ENCODE data around the gene BRSK2.

BRSK2 gene

DNA sequence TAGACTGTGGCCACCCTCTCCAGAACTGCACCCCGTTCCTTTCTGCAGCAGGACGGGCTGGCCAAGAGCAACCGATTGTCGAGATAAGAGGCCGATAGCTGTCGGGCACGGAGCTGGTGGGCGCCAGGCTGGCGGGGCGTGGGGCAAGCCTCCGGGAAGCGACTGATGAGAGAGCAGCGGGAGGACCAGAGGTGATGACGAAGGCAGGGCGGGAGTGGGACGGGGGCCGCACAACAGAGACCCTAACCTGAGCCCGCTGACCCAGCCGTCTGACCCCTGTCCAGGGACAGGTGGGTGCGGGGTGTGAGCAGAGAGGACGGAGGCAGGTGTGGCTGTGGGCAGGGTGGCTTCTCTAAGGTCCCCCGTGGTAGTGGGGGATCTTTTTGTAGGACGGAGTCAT lies 7.3 kb upstream of the BRSK2 start:
- no peak for DNase-seq (ENCODE audit: extremely low spot score)
- CTCF ChIA-PET: no interaction called here
- TF ChIP-seq L3MBTL2 (conservative IDR thresholded peaks at IDR 0.05) (no peak), LEF1 (IDR thresholded peaks at IDR 0.05; ENCODE audit: borderline replicate concordance) (no peak), FOXM1 (IDR thresholded peaks at IDR 0.05; ENCODE audit: borderline replicate concordance) (no peak), ELF4 (IDR thresholded peaks at IDR 0.05) (no peak), HDGF (IDR thresholded peaks at IDR 0.05; ENCODE audit: borderline replicate concordance) (no peak), CTBP1 (IDR thresholded peaks at IDR 0.05; ENCODE audit: borderline replicate concordance) (no peak), FOXA1 (IDR thresholded peaks at IDR 0.05) (no peak), BHLHE40 (IDR thresholded peaks at IDR 0.05; ENCODE audit: borderline replicate concordance) (no peak), SUZ12 (IDR thresholded peaks at IDR 0.05) (no peak), ARNT (IDR thresholded peaks at IDR 0.05) (no peak), FOXK2 (IDR thresholded peaks at IDR 0.05) (no peak), TARDBP (IDR thresholded peaks at IDR 0.05) (no peak), NFRKB (IDR thresholded peaks at IDR 0.05) (no peak)
- POLR2A ChIA-PET: interaction anchor here (1.0 to 2.2 kb wide), 4 partner anchors 8 to 81 kb away, joined by 3 to 10 read pairs (median 4); no protein-coding TSS in a partner anchor

DNA sequence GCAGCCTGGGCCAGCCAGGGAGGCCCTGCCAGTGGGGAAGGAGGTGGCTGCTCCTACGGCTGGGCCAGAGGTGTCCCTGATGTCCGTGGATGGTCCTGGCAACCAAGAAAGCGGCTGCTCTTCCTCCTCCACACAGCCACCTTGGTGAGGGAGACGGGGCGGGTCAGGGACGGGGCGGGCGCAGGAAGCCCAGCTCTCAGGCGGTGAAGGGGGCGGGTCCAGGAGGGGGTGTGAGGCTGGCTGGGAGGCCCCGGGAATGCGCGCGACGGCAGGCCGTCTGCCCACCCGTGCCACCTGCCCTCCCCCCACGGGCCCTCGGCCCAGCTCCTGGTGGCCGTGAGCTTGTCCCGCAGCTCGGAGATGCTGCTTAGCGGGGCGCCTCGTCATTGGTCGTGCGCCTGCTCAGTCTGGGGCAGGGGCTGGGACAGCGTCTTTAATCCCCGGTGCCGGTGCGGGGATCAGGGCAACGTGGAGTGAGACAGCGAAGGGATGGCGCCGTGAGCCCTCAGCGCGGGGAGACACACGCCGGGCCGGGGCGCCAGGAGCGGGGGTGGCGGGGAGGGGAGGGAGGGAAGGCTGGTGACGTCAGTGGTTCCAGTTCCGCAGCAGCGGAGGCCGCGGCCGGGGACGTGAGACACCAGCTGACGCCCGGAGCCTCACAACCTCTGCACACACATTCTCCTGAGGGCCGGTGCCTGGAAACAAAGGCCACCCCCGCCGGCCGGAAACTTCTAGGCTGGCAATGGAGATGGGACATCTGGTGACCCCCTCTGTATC lies 6.7 kb upstream of the BRSK2 start:
- ChIA-PET POLR2A (interaction anchor here (1.0 to 2.2 kb wide), 5 partner anchors 9 to 120 kb away, joined by 3 to 10 read pairs (median 4); no protein-coding TSS in a partner anchor), CTCF (interaction anchor here (0.5 kb wide), 1 partner anchor 549 kb away, joined by 3 read pairs; no protein-coding TSS in a partner anchor)
- TF ChIP-seq, protein P1, sequence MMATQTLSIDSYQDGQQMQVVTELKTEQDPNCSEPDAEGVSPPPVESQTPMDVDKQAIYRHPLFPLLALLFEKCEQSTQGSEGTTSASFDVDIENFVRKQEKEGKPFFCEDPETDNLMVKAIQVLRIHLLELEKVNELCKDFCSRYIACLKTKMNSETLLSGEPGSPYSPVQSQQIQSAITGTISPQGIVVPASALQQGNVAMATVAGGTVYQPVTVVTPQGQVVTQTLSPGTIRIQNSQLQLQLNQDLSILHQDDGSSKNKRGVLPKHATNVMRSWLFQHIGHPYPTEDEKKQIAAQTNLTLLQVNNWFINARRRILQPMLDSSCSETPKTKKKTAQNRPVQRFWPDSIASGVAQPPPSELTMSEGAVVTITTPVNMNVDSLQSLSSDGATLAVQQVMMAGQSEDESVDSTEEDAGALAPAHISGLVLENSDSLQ (IDR thresholded peaks at IDR 0.05): peak; percentile 56
- TF ChIP-seq SUZ12 (IDR thresholded peaks at IDR 0.05) (no peak), CTBP1 (IDR thresholded peaks at IDR 0.05; ENCODE audit: borderline replicate concordance) (no peak), L3MBTL2 (conservative IDR thresholded peaks at IDR 0.05) (peak; percentile 79), LEF1 (IDR thresholded peaks at IDR 0.05; ENCODE audit: borderline replicate concordance) (no peak), SP1 (IDR thresholded peaks at IDR 0.05) (no peak)
- peak; percentile 66 for DNase-seq (ENCODE audit: extremely low spot score)

DNA sequence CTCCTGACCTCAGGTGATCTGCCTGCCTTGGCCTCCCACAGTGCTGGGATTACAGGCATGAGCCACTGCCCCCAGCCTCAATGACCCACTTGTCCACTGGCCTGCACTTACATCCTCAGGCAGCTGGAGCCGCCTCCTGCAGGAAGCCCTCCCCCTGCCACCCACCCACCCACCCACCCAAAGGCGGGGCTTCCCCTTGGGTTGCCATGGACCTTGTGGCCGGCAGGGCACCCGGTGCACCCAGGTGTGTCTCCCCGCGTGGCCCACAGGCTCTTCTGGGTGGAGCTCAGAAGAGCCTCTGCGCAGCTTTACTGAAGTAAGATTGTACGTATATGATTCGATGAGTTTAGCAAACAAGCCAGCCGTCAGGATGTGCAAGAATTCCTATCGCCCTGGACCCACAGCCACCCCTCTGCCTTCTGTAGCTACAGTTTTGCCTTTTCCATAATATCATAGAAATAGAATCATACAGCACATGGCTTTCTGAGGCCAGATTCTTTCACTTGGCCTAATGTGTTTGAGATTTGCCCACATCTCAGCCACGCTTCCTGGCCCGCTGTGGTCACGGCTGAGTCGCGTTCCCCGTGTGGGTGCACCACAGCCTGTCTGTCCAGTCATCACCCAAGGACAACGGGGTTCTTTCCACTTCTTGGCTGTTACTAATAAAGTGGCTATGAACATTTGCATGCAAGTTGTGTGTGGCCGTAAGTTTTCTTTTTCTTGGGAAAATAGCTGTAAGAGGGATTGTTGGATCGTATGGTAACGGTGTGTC lies 5.3 kb upstream of the BRSK2 start:
- DNase-seq (ENCODE audit: extremely low spot score): no peak
- CTCF ChIA-PET: interaction anchor here (0.6 to 1.0 kb wide), 2 partner anchors 80 to 86 kb away, joined by 3 to 4 read pairs; no protein-coding TSS in a partner anchor

DNA sequence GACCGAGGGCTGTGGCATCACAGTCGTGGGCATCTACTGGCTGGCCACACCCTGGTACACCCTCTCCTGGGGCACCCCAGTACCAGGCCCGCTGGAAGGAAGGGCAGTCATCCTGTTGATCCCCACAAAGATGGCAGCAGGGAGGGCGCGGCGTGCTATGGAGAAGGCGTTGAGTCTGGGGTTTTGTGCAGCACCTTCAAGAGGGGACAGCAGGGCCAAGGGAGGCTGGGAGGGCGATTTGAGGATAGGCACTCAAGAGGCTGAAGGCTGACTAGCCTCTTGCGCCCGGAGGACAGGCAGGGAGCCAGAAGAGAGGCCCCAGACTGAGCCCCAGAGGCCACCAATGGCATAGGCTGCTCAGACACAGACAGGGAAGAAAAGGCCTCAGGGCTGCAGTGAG lies 2.2 kb upstream of the BRSK2 start:
- TF ChIP-seq L3MBTL2 (conservative IDR thresholded peaks at IDR 0.05): no peak
- no peak for TF ChIP-seq HDGF (IDR thresholded peaks at IDR 0.05; ENCODE audit: borderline replicate concordance)
- TF ChIP-seq SUZ12 (IDR thresholded peaks at IDR 0.05): no peak
- TF ChIP-seq FOXM1 (IDR thresholded peaks at IDR 0.05; ENCODE audit: borderline replicate concordance): no peak
- no peak for TF ChIP-seq BHLHE40 (IDR thresholded peaks at IDR 0.05; ENCODE audit: borderline replicate concordance)
- TF ChIP-seq SP1 (IDR thresholded peaks at IDR 0.05): no peak
- no peak for TF ChIP-seq FOXK2 (IDR thresholded peaks at IDR 0.05)
- TF ChIP-seq TARDBP (IDR thresholded peaks at IDR 0.05): no peak
- TF ChIP-seq LEF1 (IDR thresholded peaks at IDR 0.05; ENCODE audit: borderline replicate concordance): no peak
- no peak for TF ChIP-seq ZNF384 (IDR thresholded peaks at IDR 0.05)
- TF ChIP-seq FOXA1 (IDR thresholded peaks at IDR 0.05): no peak
- TF ChIP-seq CTBP1 (IDR thresholded peaks at IDR 0.05; ENCODE audit: borderline replicate concordance): no peak
- no peak for TF ChIP-seq ELF4 (IDR thresholded peaks at IDR 0.05)
- TF ChIP-seq NFRKB (IDR thresholded peaks at IDR 0.05): no peak
- TF ChIP-seq, protein P1 (IDR thresholded peaks at IDR 0.05): no peak
- no peak for TF ChIP-seq ARNT (IDR thresholded peaks at IDR 0.05)
- POLR2A ChIA-PET: no interaction called here
- DNase-seq (ENCODE audit: extremely low spot score): no peak
- CTCF ChIA-PET: no interaction called here

More for the DNA sequence above, 5.3 kb upstream of the BRSK2 start:
- TF ChIP-seq, protein P1 (IDR thresholded peaks at IDR 0.05): no peak
- TF ChIP-seq ZNF384 (IDR thresholded peaks at IDR 0.05) (no peak), LEF1 (IDR thresholded peaks at IDR 0.05; ENCODE audit: borderline replicate concordance) (no peak), FOXK2 (IDR thresholded peaks at IDR 0.05) (no peak), SP1 (IDR thresholded peaks at IDR 0.05) (no peak), HDGF (IDR thresholded peaks at IDR 0.05; ENCODE audit: borderline replicate concordance) (no peak), TARDBP (IDR thresholded peaks at IDR 0.05) (no peak), SUZ12 (IDR thresholded peaks at IDR 0.05) (no peak), L3MBTL2 (conservative IDR thresholded peaks at IDR 0.05) (no peak), FOXM1 (IDR thresholded peaks at IDR 0.05; ENCODE audit: borderline replicate concordance) (no peak)
- POLR2A ChIA-PET: interaction anchor here (1.5 kb wide), 1 partner anchor 122 kb away, joined by 5 read pairs; no protein-coding TSS in a partner anchor

DNA sequence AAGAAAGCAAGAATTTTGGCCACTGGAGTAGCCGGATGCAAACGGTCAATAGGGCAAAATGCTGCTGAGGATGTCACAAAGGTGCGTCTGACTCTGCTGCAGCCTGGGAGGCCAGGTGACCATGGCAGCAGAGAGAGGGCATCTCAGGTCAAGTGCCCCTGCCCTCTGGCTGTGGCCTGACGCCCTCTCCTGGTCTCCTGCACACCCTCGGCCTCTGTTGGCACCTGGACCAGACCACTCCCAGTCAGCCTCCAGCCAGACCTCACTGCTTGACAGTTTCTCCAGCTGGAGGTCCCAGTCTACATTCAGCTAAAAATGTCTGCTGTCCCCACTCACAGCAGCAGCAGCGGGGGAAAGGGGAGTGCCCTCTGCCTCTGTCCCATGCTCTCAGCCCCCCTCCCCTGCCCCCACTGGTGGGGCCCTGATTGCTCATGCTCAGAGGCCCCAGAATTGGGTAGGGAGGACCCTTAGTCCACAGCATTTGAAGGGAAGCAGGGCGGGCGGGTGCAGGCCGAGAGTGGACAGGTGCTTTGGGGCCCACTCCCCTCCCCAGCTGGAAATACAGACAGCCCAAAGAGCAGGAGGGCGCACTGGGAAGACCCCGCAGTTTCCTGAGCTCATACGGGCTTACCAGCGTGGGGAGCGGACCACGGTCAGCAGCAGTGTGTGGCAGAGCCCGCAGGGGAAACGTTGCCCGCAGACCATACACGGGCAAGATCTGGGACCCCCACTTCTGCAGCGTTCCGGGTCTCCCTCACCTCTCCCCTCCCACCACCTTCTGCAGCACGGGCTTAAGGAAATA lies 1.6 kb upstream of the BRSK2 start:
- no peak for TF ChIP-seq NFRKB (IDR thresholded peaks at IDR 0.05)
- no peak for TF ChIP-seq SP1 (IDR thresholded peaks at IDR 0.05)
- DNase-seq (ENCODE audit: extremely low spot score): no peak
- ChIA-PET POLR2A (interaction anchor here (1.7 to 1.8 kb wide), 2 partner anchors 10 to 79 kb away, joined by 4 to 5 read pairs; partner anchors contain the start of gene TOLLIP), CTCF (no interaction called here)
